HG03108 (cell line): ENCODE measurements around the gene THSD4.

Source experiments
- ATAC-seq: cut with Tn5 transposase; IDR thresholded peaks from one replicate; pipeline ENCODE4 v1.9.1; 2021; ENCODE audit warnings: moderate library complexity; ENCODE audit not compliant: unreplicated experiment

Gene THSD4

DNA sequence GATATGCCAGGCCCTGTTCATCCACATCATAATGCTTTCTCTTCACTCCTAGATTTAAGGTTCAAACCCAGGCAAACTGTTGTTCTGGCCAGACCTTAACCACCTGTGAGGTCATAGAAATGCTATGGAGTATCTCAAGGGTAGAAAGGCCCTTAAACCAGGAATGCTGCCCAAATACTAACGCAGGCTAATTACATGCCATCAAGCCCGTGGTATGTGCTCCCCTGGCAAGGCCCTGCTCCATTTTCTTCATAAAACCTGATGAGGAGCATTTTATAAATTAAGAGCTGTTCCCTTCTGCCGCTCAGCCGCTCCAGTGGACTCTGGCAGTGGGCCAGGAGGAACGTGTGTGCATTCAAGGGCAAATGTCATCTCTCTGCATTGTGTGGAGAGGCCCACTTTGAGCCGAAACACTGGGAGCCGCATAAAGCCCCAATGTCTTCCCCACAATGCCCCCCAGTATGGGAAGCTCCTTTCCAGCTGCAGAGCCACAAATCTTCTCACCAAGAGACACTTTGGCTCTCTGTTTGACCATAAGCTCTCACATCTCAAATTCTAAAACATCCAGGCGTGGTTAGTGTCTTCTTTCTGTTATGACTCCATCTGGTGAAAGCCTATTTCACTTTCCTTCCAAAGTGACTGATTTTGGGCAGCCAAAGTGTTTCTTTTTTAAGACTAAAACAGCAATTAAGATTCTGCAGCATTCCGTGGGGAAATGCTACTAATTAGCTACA lies 484.3 kb downstream of the THSD4 start:
- ATAC-seq: no peak

DNA sequence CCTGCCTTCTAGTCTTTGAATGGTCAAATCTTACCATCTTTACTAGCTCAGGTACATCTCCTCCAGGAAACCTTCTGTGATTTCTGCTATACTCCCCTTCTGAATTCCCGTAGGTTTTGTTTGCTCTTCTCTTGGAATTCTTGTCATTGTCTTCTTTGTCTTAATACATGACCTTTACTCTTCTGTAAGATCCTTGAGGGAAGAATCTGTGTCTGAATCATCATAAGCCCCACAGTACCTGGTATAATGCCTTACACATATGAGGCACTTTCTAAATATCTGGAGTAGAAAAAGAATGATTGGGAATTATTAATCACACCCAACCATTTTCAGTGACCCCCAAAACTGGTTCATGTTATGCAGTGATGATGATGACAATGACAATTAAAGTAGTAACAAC lies 485.0 kb downstream of the THSD4 start:
- ATAC-seq: no peak

DNA sequence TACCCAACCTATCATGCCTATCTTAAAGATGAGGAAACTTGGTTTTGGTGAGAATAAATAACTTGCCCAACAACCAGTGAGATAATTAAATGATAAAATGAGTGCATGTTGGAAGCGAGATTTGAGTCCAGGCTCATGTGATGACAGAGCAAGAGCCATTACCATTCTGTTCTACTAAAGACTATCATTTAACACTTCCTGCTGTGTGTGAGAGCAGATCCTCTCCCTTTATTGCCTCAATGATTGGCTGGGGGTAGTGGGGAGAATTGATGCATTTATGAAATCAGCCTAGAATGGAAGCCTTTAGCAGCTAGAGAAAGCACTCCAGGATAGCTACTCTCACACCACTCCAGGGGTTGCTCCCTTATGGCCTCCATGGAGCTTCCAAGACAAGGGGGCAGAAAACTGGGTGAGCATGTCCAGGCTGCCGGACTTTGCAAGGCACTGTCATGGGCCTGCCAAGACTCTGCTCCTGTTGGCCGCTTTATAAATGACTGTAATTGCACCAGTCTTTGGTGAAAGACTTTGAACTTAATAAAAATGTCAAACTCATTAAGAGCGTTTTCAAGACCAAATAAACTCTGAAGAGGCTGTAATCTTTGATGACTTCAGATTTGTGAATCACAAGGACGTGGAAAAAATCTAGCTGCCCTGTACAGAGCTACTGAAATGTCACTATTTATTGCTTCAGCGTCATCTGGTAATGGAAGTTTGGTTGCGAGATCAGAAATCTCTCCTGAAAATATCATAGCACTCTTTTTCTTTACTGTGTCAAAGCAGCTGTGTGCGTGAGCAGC lies 486.0 kb downstream of the THSD4 start:
- ATAC-seq: no peak

DNA sequence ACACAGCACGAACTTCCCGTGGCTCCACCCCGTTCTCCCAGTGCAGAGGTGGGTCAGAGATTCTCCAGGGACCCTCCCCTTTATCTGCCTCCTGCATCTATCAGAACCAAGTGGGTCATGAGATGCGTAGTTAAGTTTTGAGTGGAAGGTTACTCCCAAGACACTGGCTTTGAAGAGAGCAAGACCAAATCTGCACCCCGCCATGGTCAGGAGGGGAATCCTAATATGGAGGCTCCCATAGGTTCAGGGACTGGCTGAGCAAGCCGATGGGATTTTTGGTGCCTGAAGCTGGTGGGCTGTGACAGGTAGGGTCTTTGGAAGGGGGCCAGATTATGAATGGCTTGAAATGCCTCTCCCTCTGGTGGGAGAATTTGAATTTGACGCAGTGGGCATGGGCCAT lies 488.1 kb downstream of the THSD4 start:
- ATAC-seq: no peak

DNA sequence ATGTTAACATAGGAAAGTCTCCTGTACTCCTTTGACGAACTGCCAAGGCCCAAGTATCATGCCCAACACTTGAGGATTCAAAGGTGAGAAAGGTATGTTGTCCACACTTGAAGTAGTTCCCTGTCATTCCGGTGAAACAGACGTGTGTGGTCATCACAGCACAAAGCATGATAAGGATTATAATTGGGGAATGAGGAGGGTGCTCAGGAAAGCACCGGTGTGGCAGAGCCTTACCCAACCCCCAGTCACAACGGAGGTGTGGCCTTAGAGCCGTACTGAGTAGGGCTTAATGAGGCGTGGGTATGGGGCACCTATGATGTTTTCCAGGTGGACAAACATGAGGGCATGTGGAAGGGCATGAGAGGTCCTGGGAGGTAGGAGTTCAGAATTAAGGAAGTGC lies 492.1 kb downstream of the THSD4 start:
- no peak for ATAC-seq

DNA sequence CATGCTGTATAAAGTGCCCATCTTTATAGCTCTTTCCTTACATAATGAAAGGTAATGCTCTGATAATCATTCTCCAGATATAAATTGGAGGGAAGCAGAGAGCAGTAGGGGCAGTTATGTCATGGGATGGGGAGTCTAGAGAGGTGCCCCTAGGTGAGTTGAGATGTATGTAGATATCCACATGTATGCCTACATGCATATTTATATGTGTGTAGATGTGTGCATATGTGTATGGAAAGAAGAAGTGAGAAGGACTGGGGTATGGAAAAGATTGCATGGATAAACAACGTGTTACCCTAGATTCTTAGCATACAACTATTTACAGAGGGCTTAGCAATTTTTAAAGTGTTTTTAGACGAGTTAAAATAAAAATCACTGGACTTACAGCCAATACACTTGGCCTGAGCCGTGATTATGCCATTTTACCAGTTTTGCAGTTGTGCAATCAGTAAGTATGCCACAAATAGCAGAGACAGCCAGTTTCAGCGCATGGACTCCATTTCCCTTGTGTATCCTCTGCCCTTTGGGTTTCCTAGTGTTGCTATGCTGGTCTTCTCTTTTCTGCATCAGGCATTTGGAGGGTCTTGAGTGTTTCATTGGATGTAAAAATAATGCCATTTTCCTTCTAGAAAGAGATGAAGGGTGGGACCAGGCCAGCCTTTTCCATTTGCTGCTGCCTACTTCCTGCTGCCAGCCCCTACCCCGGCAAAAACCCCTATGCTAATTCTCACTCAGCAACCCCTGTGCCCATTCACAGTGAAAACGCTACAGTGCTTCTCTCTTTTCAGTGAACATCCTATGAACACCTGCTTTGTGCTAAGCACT lies 495.7 kb downstream of the THSD4 start:
- no peak for ATAC-seq

DNA sequence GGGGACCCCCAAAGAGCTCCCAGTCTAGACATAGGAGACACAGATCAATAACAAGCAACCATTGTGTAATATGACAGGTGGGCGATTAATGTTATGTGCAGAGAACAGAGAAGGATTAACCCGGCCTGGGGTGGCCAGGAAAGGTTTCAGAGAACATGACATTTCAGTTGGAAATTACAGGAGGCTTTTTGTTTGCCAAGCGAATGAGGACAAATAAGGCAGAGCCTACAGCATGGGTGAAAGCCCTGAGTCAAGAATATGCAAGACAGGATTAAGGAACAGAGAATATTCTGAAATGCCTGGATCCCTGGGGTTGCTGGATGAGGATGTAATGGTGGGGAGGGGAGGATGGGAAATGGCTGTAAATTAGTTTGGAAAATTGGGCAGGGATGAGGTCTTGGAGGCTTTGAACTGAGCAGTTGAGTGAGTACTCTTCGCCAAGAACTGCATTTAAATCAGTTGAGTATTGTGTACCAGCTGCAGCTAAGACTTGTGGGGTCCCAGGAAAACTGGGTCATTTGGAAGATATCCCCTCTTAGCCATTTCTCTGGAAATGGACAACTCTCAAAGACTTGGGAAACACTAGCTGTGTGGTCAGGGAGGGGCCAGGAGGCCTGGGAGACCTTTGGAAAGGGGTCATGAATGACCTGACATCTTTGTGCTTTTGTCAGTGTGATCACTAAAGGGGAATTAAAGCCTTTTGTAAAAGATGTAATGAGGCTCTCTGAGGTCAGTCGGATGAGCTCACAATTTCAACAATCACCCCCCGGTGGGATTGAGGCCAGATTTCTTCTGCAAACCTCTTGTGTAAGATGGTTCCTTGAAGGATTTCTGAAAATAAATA lies 496.5 kb downstream of the THSD4 start:
- ATAC-seq: no peak

DNA sequence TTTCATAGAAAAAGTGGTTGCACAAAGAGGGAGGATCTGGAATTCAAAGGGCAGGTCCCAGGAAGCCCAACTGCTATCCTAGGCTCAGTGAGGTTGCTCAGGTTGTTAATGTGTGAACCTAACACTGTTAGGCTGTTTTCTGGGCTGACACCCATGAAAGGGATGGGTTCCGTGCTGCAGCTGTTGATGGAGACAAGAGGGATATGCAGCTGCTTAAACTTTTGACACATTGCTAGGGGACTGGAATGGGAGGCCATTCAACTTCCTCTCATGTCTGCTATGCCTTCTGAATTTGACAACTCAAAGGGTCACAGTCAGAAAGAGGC lies 497.1 kb downstream of the THSD4 start:
- no peak for ATAC-seq

DNA sequence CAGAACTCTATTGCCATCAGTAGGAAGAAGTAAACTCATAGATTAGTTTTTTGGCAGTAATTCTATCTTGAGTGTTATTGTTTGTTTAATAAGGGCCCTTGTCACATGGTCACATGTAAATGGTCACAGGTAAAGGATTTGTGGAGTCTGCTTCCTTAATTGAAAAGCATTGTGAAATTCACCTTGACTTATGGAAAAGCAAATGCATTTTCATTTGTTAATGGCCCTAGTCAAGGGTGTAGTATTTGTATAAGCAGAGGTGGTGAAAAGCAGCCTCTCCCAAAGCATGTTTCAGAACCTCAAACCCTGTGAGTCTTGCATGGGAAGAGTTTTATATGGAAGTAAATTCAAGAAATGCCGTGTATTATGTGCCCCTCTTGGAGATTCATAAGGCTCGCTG lies 497.6 kb downstream of the THSD4 start:
- ATAC-seq: no peak

DNA sequence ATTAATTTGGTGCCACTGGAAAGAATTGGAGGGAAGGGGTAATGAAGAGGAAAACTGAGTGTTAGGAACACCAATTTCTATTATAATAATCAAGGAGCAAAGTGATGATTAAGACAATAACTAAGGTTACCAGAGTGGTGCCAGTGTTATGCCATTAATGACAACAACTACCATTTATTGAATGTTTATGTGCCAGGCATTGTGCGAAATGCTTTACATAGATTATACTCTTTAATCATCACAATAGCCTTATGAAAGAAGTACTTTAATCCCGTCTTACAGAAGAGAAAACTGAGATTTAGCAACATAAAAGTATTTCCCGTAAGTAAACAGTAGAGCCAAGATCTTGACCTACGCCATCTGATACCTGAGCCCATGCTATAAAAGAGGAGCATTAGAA lies 507.8 kb downstream of the THSD4 start:
- no peak for ATAC-seq

DNA sequence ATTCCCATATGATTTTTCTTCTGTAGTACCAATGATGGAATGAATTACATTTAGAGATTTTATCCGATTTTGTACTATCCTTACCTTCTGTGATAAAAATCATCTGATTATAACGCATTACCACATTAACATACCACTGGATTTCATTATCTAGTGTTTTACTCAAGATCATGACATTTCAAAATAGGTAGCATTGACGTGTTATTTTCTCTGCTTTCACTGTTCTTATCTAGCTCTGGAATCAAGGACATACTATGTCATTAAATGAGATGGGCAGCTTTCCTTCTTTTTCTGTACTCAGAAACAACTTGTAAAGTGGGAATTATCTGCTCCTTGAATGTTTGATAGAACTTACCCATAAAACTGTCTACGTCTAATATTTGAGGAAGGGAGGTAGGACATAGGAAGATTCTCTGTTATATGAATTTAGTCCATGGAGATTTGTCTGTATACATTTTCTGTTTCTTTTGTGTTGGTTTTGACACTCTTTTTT lies 511.4 kb downstream of the THSD4 start:
- ATAC-seq: no peak

DNA sequence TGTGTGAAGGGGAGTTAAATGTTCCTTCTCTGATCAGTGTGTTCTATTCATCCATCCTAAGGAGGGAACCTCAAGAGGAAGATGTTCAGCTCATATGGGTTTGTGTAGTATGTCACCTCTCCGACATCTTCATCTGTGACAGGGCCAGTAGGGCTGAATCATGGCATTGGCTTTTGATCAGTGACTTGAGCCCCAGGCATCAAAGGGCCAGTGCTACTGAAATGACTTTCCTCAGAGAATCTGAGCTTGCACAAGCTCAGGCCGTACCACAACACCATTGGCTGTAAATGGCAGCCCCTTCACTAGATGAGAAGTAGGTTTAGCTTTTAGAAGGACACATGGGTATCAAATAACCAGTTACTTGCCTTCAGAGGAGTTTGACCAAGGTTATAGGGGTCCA lies 511.9 kb downstream of the THSD4 start:
- ATAC-seq: no peak

DNA sequence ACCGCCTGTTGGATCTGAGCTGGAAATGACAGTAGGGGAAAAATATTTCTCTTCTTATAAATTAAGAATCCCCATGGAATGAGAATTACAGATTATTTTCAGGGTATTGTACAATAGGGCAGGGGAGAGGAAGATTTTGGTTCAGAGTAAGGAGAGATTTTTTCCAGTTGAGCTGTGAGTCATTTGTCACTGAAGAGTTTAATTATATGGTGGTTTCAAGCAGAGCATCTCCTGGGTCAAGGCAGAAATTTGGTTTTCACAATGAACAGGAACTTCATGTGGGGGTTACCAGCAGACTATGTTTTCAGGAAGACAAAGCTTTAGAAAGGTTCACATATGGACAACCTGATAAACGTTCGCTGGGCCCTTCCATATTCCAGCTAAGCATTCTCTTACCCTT lies 512.3 kb downstream of the THSD4 start:
- no peak for ATAC-seq

DNA sequence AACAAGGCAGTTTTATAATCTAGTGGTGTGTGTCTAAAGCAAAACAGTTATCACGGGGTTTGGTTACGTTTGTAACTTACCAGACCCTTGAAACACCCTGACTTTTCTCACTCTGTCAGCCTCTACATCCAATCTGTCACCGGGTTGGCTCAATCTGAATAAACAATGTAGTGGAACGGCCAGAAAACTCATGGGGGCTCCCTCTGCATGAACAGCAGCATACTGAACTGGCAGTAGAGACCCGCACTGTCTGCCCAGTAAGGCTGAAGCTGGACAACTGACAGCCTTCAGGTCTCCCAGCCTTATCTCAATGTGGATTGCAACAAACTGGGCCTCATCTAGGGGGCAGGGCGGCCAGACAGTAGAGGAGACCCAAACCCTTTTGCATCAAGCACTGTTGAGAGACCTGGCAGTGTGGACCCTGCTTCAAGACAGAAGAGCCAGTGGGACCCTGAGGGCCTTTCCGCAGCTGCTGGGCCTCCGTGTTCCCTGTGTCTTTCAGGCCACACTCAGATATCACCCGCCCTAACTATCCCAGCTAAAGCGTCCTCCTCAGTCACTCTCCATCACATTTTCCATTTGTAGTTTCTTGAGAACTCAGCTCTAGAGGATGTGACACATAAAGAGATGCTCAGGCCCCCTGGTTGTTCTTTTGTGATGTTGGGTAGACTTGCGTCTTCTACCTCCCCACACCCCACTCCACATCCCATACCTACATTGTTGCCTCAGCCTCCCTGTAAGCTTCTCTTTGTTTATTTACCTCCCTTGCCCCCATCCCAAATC lies 513.9 kb downstream of the THSD4 start:
- ATAC-seq: no peak

DNA sequence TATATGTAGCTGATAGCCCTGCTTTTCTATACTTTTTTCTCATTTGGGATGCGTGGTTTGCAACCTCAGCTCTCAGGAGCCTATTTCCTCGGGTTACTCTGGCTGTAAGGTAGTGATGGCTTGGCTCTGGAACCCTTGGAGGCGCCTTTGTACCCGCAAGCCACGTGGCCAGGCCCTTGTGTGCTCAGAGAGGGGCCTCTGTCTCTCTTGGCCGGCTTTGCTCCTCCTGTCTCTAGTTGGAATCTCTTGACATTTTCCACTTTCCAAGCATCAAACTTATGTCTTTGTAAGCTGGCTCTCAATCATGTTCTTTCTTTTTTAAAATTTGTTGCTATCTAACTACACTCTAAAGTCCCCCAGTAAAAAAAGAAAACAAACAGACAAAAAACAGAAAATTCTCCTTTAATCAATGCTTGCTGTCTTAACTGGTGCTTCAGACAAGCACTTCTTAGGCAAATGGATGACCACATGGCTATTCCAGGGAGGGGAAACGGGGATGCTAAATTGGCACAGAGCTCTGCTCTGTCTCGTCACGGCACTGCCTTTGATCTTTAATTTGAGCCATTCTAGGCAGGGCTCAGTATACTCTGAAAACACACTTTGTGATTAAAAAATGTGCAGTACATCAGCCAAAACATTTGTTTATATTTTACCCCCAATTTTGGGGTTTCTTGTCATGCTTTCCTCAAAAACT lies 514.7 kb downstream of the THSD4 start:
- ATAC-seq: no peak

DNA sequence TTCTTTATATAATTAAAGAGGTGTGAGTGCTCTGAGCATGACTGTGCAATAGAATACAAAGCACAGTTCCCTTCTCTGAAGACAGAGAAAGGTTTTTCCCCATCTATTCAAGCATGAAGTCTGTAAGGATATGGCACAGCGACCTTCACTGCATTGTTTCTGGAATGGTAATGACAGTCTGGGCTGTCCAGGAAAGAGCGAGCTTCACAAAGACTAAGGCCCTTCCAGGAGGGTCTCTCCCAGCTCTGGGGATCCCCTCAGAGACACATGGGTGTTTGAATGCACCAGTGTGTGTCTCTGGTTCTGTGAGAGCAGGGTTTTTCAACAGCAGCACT lies 515.2 kb downstream of the THSD4 start:
- ATAC-seq: no peak

DNA sequence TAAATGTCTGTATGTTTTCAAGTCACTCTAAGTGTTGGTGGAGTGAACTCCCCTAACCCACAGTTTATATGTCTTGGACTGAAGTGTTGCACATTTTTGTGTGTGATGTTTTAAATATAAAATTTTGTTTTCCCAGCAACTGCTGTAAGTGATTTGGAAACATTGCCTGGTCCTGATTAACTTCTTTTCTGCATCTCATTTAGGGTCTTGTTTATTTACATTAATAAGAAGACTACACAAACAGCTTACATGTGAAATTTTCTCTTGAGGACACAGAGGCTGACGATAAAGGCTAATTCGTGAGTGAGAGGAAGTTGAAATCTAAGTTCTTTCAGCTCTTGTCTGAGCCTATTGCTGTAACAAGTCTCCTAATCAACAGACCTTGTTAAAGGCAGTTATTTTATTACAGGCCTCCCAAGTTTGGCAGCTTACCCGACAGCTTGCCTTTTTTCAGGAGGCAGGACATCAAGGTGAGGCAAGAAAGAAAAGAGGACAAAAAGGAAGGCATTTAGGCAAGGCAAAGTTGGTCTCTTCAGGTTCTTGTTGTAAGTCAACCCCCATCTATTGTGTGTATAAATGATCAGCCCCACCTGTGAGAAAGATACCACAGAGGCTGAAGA lies 517.4 kb downstream of the THSD4 start:
- no peak for ATAC-seq

DNA sequence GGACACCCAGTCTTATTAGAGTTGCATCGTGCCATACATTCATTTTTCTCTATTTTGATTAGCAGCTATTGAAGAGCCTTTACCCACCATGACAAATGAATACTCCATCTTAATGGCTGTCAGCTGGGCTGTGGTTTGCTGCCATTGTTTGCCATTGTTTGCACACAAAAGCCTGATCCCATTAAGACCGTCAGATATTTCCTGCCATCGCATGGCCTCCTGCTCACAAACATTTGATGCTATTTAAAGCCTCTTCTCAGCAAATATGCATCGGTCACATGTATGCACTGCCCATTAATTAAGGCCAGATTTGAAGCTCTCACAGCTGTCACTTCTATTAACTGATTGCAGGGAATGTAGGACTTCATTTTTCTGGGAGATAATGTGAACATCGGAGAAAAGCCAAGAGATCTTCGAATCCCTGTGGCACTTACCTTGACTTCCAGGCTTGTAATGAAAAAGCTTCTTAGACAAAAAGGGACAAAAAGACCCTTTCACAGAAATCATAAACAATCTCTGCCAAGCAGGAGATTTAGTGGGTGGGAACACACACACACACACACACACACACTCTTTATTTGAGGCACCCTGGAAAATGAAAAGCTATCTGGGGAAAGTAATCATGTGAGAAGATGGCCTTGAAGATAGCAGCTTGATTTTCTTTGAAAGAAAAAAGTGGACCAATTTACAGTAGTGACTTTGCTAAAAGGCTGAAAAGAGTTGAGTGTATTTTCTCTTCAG lies 519.7 kb downstream of the THSD4 start:
- ATAC-seq: no peak
